Upper lobe of left lung (tissue), 6 donors: Measurements from ENCODE around the gene POLG2. TPM values are rescaled to one million over a fixed set of nuclear protein-coding genes. Genes with fewer than 3 reads are reported as not detected.
A peak's percentile ranks its signal among the peaks of the same experiment; 100 is the strongest.
"Not testable (repeated sequence)": the region's sequence is repeated elsewhere in the genome, so short reads cannot be mapped to it uniquely, and the experiment has no call there.

Experiments used
- ATAC-seq, 2 donors: fragments of 200-7000 bp; cut with Tn5 transposase; one replicate each; pipeline ENCODE4 v1.9.1; 2022; ENCODE audit warnings: mild to moderate bottlenecking in 2 of 2, moderate library complexity in 2 of 2; ENCODE audit not compliant: low FRiP score in 2 of 2
- DNase-seq, 2 donors: peaks; one replicate each; pipeline ENCODE4 v3.0.0-alpha.2; 2019 to 2020
- H3K27ac ChIP-seq, 4 donors: fragments of 200-600 bp; sonication (generic); one replicate each; pipeline ENCODE4 v1.5.1; 2016 to 2019
- H3K27me3 ChIP-seq, 4 donors: fragments of 200-600 bp; sonication (generic); one replicate each; pipeline ENCODE4 v1.5.1; 2017 to 2019
- H3K36me3 ChIP-seq, 4 donors: fragments of 200-600 bp; sonication (generic); one replicate each; pipeline ENCODE4 v1.5.1; 2016 to 2019
- H3K4me1 ChIP-seq, 4 donors: fragments of 200-600 bp; sonication (generic); one replicate each; pipeline ENCODE4 v1.5.1; 2018 to 2019
- H3K4me3 ChIP-seq, 4 donors: fragments of 200-600 bp; sonication (generic); one replicate each; pipeline ENCODE4 v1.5.1; 2017 to 2019; ENCODE audit warnings: mild to moderate bottlenecking in 2 of 4, moderate library complexity in 1 of 4
- H3K9me3 ChIP-seq, 4 donors: fragments of 200-600 bp; sonication (generic); one replicate each; pipeline ENCODE4 v1.5.1; 2018 to 2019
- CTCF ChIP-seq, 6 experiments: fragments of 450-650 bp in 4 of 6; fragments of 200-600 bp in 2 of 6; sonication (generic) in 2 of 6; IDR thresholded peaks; one replicate each; pipeline ENCODE4 v1.5.1; 2016 to 2019; ENCODE audit warnings: antibody characterized with exemption in 6 of 6
- EP300 ChIP-seq, 4 donors: sonication (generic); formaldehyde crosslinking; IDR thresholded peaks; one replicate each; pipeline ENCODE4 v1.5.1; 2017; ENCODE audit warnings: antibody characterized with exemption in 4 of 4, control low read depth in 2 of 4
- POLR2A ChIP-seq, 4 donors: fragments of 450-650 bp; IDR thresholded peaks; one replicate each; pipeline ENCODE4 v1.5.1; 2016 to 2017; ENCODE audit warnings: antibody characterized with exemption in 4 of 4, mild to moderate bottlenecking in 2 of 4
- POLR2AphosphoS5 ChIP-seq, 2 donors: sonication (generic); formaldehyde crosslinking; IDR thresholded peaks; one replicate each; pipeline ENCODE4 v1.5.1; 2017; ENCODE audit warnings: antibody characterized with exemption in 2 of 2
- WGBS, 2 donors: methylation state at CpG; one replicate each; pipeline ENCODE4 v1.1.5; 2017 to 2018; 5-methylcytosine and 5-hydroxymethylcytosine counted together
- total RNA-seq, 6 donors: library from RNA; depleted of rRNA in 4 of 6; stranded (reverse); fragments of >200 nt in 4 of 6; gene quantifications; one replicate each; pipeline versions ENCODE4 v1.1.0 to v1.2.1, GENCODE V29; 2016 to 2021
- donor health status: DM: no; HTN: no; CAD: no; lungs with moderate emphysema.
- donor health status: DM: no; HTN: yes; CAD: no; lungs with severe emphysema.

POLG2 gene
- total RNA-seq, 6 donors from 2014 or later = 4.1 to 25.2 (median 12.6) TPM

- 74 to 75% methylated on average over 9 of the region's 9 CpGs for WGBS, 2 donors
- no peaks in the 10 kb centered on the region for H3K4me1 ChIP-seq
- no peak overlapping the region for H3K27ac ChIP-seq
- H3K27me3 ChIP-seq = no peaks in the 10 kb centered on the region
- no peaks in the 10 kb centered on the region for H3K9me3 ChIP-seq
- no peak for DNase-seq
- TF ChIP-seq EP300 (IDR thresholded peaks at IDR 0.05) = no peak
- TF ChIP-seq POLR2A (IDR thresholded peaks at IDR 0.05) = no peak
- TF ChIP-seq CTCF (IDR thresholded peaks at IDR 0.05) = no peak
- no peak for TF ChIP-seq POLR2AphosphoS5 (IDR thresholded peaks at IDR 0.05)
- H3K4me3 ChIP-seq = no peak overlapping the region
- peaks cover 0 to 19% (median 0%) of the 10 kb centered on the region in 4 donors for H3K36me3 ChIP-seq
- ATAC-seq = no peak
Observed at GRCh38 chr17:64466019-64466735, 30.7 kb downstream of the POLG2 start.

GRCh38 chr17:64461788-64462187 is 35.1 kb downstream of the POLG2 start:
- Histone ChIP-seq H3K9me3 (no peaks in the 10 kb centered on the region), H3K27me3 (no peaks in the 10 kb centered on the region), H3K36me3 (peaks cover 0 to 6% (median 0%) of the 10 kb centered on the region in 4 donors), H3K27ac (no peak overlapping the region), H3K4me1 (peaks cover 0 to 7% (median under 1%) of the 10 kb centered on the region in 4 donors), H3K4me3 (no peak overlapping the region)
- no peak for TF ChIP-seq POLR2AphosphoS5 (IDR thresholded peaks at IDR 0.05)
- TF ChIP-seq CTCF (IDR thresholded peaks at IDR 0.05) = no peak
- ATAC-seq (no peak), DNase-seq (no peak)
- 59 to 66% methylated on average over 6 of the region's 6 CpGs for WGBS, 2 donors

DNA sequence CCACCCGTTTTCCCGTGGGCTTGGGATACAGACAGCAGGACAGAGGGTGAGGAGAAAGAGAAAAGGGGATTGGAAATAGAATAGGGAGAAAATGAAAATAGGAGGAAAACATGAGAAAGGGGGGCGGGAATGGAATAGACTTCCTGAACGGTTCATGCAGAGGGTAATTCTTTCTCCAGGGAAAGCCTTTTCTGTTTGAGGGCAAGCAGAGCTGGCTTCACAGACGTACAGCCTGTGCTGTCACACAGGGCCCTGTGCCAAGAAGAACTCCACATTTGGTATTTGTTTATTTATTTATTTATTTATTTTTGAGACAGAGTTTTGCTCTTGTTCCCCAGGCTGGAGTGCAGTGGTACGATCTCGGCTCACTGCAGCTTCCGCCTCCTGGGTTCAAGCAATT is 35.9 kb downstream of the POLG2 start:
- Histone ChIP-seq H3K36me3 (no peaks in the 10 kb centered on the region), H3K27me3 (no peaks in the 10 kb centered on the region), H3K4me3 (no peak overlapping the region), H3K4me1 (peaks cover 0 to 15% (median 4%) of the 10 kb centered on the region in 4 donors), H3K9me3 (no peaks in the 10 kb centered on the region), H3K27ac (no peak overlapping the region)
- DNase-seq (no peak), ATAC-seq (no peak)
- WGBS, 2 donors = 80% methylated on average over 8 of the region's 8 CpGs
- TF ChIP-seq EP300 (IDR thresholded peaks at IDR 0.05) (no peak), CTCF (IDR thresholded peaks at IDR 0.05) (no peak), POLR2AphosphoS5 (IDR thresholded peaks at IDR 0.05) (no peak), POLR2A (IDR thresholded peaks at IDR 0.05) (no peak)

GRCh38 chr17:64459818-64460217 is 37.0 kb downstream of the POLG2 start:
- H3K4me3 ChIP-seq, H3K36me3 ChIP-seq, H3K9me3 ChIP-seq, H3K27me3 ChIP-seq, DNase-seq, ATAC-seq, H3K27ac ChIP-seq: not testable (repeated sequence)
- peaks cover 0 to 19% (median 6%) of the 10 kb centered on the region in 4 donors for H3K4me1 ChIP-seq
- WGBS, 2 donors = 96% methylated on average over 7 of the region's 7 CpGs

DNA sequence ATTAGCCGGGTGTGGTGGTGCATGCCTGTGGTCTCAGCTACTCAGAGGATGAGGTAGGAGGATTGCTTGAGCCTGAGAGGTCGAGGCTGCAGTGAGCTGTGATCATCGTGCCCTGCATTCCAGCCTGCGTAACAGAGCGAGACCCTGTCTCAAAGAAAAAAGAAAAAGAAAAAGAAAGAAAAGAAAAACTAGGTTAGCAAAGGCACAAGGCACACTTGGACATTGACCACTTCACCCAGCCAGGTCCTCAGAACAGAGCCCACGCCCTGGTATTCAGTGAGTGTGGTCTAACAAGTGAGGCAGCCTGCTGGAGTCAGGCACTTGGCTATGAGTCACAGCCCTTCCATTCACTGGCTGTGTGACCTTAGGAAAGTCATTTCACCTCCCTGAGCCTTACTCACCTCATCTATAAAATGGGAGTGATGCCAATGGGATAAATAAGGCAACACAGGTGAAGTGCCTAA is 37.5 kb downstream of the POLG2 start:
- Histone ChIP-seq H3K9me3 (no peaks in the 10 kb centered on the region), H3K4me1 (peaks cover 0 to 19% (median 6%) of the 10 kb centered on the region in 4 donors), H3K27me3 (no peaks in the 10 kb centered on the region), H3K4me3 (no peak overlapping the region), H3K27ac (no peak overlapping the region), H3K36me3 (no peaks in the 10 kb centered on the region)
- DNase-seq (no peak), ATAC-seq (peak in 1 of 2 donors; percentile 60)
- 84 to 93% methylated on average over 6 of the region's 6 CpGs for WGBS, 2 donors
- TF ChIP-seq CTCF (IDR thresholded peaks at IDR 0.05) (no peak), POLR2A (IDR thresholded peaks at IDR 0.05) (no peak), EP300 (IDR thresholded peaks at IDR 0.05) (no peak), POLR2AphosphoS5 (IDR thresholded peaks at IDR 0.05) (no peak)
